Endothelial cell of umbilical vein (primary cell): Measurements from ENCODE around the gene KCNH1. TPM values are rescaled to one million over a fixed set of nuclear protein-coding genes. Genes with fewer than 3 reads are reported as not detected.

ENCODE experiments used
- BruUV-seq: library from RNA; stranded (reverse); fragments of 400-500 nt; replicated peaks from 2 replicates; lab custom pipeline; 2021; lab: Mats Ljungman, UMichigan
- CTCF ChIA-PET: fragments of 300-600, 350-600 bp; sonication (Branson Sonifier 250); formaldehyde crosslinking; loops from one replicate; lab custom pipeline; 2021; ENCODE audit warnings: antibody characterized with exemption, inconsistent platforms; lab: Charles Lee
- POLR2A ChIA-PET: fragments of 300-600, 350-600 bp; sonication (Branson Sonifier 250); formaldehyde crosslinking; loops from one replicate; lab custom pipeline; 2021; ENCODE audit warnings: antibody characterized with exemption, inconsistent platforms; lab: Charles Lee
- DNase-seq: peaks from one replicate; pipeline ENCODE4 v3.0.0-alpha.2; 2011; ENCODE audit warnings: low read depth, low spot score
- FAIRE-seq: peaks from 2 replicates; lab custom pipeline; 2011; peaks lifted over from hg19 to GRCh38; lab: Jason Lieb, UNC
- H2AFZ ChIP-seq: 2 replicates; pipeline ENCODE4 v1.6.0; 2012; ENCODE audit warnings: low read depth, low read length, control low read depth, inconsistent platforms
- H3K27ac ChIP-seq: 2 replicates; pipeline ENCODE4 v1.5.1; 2011; ENCODE audit warnings: low read depth, mild to moderate bottlenecking, control low read depth, low read length, moderate library complexity; ENCODE audit not compliant: insufficient read depth
- H3K27me3 ChIP-seq, 2 experiments: 2 replicates each; pipeline versions ENCODE4 v1.6.0 to v1.6.1; 2011; ENCODE audit warnings: low read length in 2 of 2, mixed read lengths in 1 of 2; ENCODE audit not compliant: control insufficient read depth in 2 of 2, insufficient read depth in 2 of 2
- H3K36me3 ChIP-seq, 2 experiments: 2 replicates in 1 of 2; 3 replicates in 1 of 2; pipeline ENCODE4 v1.5.1; 2011; ENCODE audit warnings: low read length in 2 of 2, mild to moderate bottlenecking in 1 of 2, moderate library complexity in 1 of 2; ENCODE audit not compliant: control insufficient read depth in 2 of 2, insufficient read depth in 2 of 2; ENCODE audit errors: extremely low read depth in 1 of 2
- H3K4me1 ChIP-seq: 3 replicates; pipeline ENCODE4 v1.5.1; 2011; ENCODE audit warnings: mild to moderate bottlenecking, low read length; ENCODE audit not compliant: control insufficient read depth, insufficient read depth; ENCODE audit errors: extremely low read depth
- H3K4me2 ChIP-seq: 2 replicates; pipeline ENCODE4 v1.6.1; 2011; ENCODE audit warnings: low read length, control low read depth, mixed read lengths; ENCODE audit not compliant: insufficient read depth
- H3K4me3 ChIP-seq, 3 experiments: fragments of 200-600 bp in 1 of 3; sonication (generic), shearing (Covaris generic) in 1 of 3; replicated peaks in 1 of 3; 2 replicates each; pipeline ENCODE4 v1.5.1; 2011 to 2016; ENCODE audit warnings: control low read depth in 3 of 3, low read length in 3 of 3, mild to moderate bottlenecking in 2 of 3, inconsistent platforms in 1 of 3, low read depth in 1 of 3, moderate library complexity in 1 of 3; ENCODE audit not compliant: insufficient read depth in 1 of 3
- H3K79me2 ChIP-seq: 2 replicates; pipeline ENCODE4 v1.6.0; 2012; ENCODE audit warnings: low read length, inconsistent platforms; ENCODE audit not compliant: control insufficient read depth, insufficient read depth
- H3K9ac ChIP-seq: replicated peaks from 2 replicates; pipeline ENCODE3; 2011; ENCODE audit warnings: low read length, control low read depth; ENCODE audit not compliant: insufficient read depth; ENCODE audit errors: extremely low read depth
- H3K9me1 ChIP-seq: replicated peaks from 3 replicates; pipeline ENCODE4 v1.6.0; 2011; ENCODE audit warnings: mild to moderate bottlenecking, low read length; ENCODE audit not compliant: control insufficient read depth, insufficient read depth; ENCODE audit errors: extremely low read depth
- H3K9me3 ChIP-seq: replicated peaks from 2 replicates; pipeline ENCODE4 v1.5.1; 2012; ENCODE audit warnings: low read length, inconsistent platforms; ENCODE audit not compliant: control insufficient read depth, insufficient read depth
- H4K20me1 ChIP-seq: replicated peaks from 2 replicates; pipeline ENCODE3; 2011; ENCODE audit warnings: mild to moderate bottlenecking, low read length; ENCODE audit not compliant: control insufficient read depth, insufficient read depth; ENCODE audit errors: extremely low read depth
- CTCF ChIP-seq, 2 donors: IDR thresholded peaks; 1 replicate in 1 of 2; 2 replicates in 1 of 2; pipeline ENCODE4 v1.5.1; 2011; ENCODE audit warnings: low read length in 2 of 2, mild to moderate bottlenecking in 2 of 2, moderate library complexity in 2 of 2, control low read depth in 1 of 2, inconsistent platforms in 1 of 2, low read depth in 1 of 2; ENCODE audit not compliant: insufficient read depth in 1 of 2; ENCODE audit errors: extremely low read depth in 1 of 2
- EZH2 ChIP-seq: IDR thresholded peaks from 2 replicates; pipeline ENCODE4 v1.6.1; 2012; ENCODE audit warnings: borderline replicate concordance, low read depth, mild to moderate bottlenecking, moderate library complexity, low read length, inconsistent platforms; ENCODE audit not compliant: severe bottlenecking
- FOS ChIP-seq: IDR thresholded peaks from 2 replicates; pipeline ENCODE4 v1.6.1; 2011; ENCODE audit warnings: mild to moderate bottlenecking, low read length, moderate library complexity, borderline replicate concordance; ENCODE audit not compliant: insufficient read depth
- GATA2 ChIP-seq: IDR thresholded peaks from 2 replicates; pipeline ENCODE4 v1.7.0; 2011; ENCODE audit warnings: low read depth, mild to moderate bottlenecking, moderate library complexity, mixed read lengths, low read length; ENCODE audit not compliant: insufficient read length, insufficient read depth
- JUN ChIP-seq: IDR thresholded peaks from 2 replicates; pipeline ENCODE4 v1.6.1; 2011; ENCODE audit warnings: borderline replicate concordance, low read depth; ENCODE audit not compliant: insufficient read length, insufficient read depth
- MAX ChIP-seq: IDR thresholded peaks from 2 replicates; pipeline ENCODE4 v1.6.1; 2011; ENCODE audit not compliant: insufficient read depth, insufficient read length
- MYC ChIP-seq: IDR thresholded peaks from one replicate; pipeline ENCODE4 v1.6.1; 2011; ENCODE audit warnings: mild to moderate bottlenecking, low read depth, low read length
- POLR2A ChIP-seq: IDR thresholded peaks from 2 replicates; pipeline ENCODE4 v1.6.1; 2012; ENCODE audit warnings: low read depth, mild to moderate bottlenecking, control low read depth, low read length
- POLR2AphosphoS5 ChIP-seq: IDR thresholded peaks from 2 replicates; pipeline ENCODE4 v1.6.1; 2012; ENCODE audit warnings: low read depth, mild to moderate bottlenecking, control low read depth, low read length, moderate library complexity; ENCODE audit not compliant: insufficient read depth
- dilution Hi-C: fragments of 300-500 bp; cut with MboI; formaldehyde crosslinking; loops from one replicate; pipeline ENCODE4 v1.15.0; 2019; ENCODE audit warnings: low sequenced_read_pairs; ENCODE audit not compliant: extremely low pct_ligation_motif_present
- intact Hi-C: fragments of 100-400 bp; cut with micrococcal nuclease; formaldehyde crosslinking; loops from one replicate; pipeline ENCODE4 v1.10.0; 2022
- polyA plus RNA-seq, 4 experiments: library from polyadenylated mRNA; depleted of rRNA in 3 of 4; stranded (reverse) in 3 of 4; unstranded in 1 of 4; fragments of >200 nt; gene quantifications; 2 replicates each; pipeline versions ENCODE4 v1.2.1 to v1.2.3, GENCODE V29; 2011 to 2012; ENCODE audit warnings: missing spikeins in 1 of 4
- total RNA-seq: library from RNA; stranded (reverse); gene quantifications from 2 replicates; pipeline ENCODE4 v1.2.3, GENCODE V29; 2021

Gene KCNH1
- total and polyA plus RNA-seq, 2 donors (not counting 3 experiments of a cell fraction or from before 2014, with no cell fraction given): not detected

GRCh38 chr1:210686841-210687240, 447.1 kb downstream of the KCNH1 start:
- ChIA-PET POLR2A (no interaction called here), CTCF (no interaction called here)
- no peaks in the 10 kb centered on the region for H3K79me2 ChIP-seq
- H2AFZ ChIP-seq: no peak overlapping the region
- no peaks in the 10 kb centered on the region for H3K36me3 ChIP-seq
- H3K9me1 ChIP-seq: no peaks in the 10 kb centered on the region
- H3K9ac ChIP-seq: no peak overlapping the region
- peaks cover 4% of the 10 kb centered on the region for H3K9me3 ChIP-seq
- no peak for FAIRE-seq
- no peak overlapping the region for H3K27ac ChIP-seq
- H3K4me3 ChIP-seq: no peak overlapping the region
- intact Hi-C loops: no loop called here
- no peaks in the 10 kb centered on the region for H4K20me1 ChIP-seq
- no peak overlapping the region for H3K4me2 ChIP-seq
- H3K27me3 ChIP-seq: no peaks in the 10 kb centered on the region
- TF ChIP-seq MAX (no peak), MYC (no peak), CTCF (IDR thresholded peaks at IDR 0.05; ENCODE audit: extremely low read depth in 1 of 2, insufficient read depth in 1 of 2, low read depth in 1 of 2, low read length in 2 of 2) (no peak), EZH2 (no peak), FOS (no peak), POLR2A (no peak), JUN (no peak), GATA2 (no peak), POLR2AphosphoS5 (no peak)
- dilution Hi-C loops: no loop called here
- H3K4me1 ChIP-seq: no peaks in the 10 kb centered on the region
- no TSS peak for BruUV-seq
- no peak for DNase-seq
